HG03354 (cell line): ENCODE data around the gene NHLRC4.

Experiments used
- ATAC-seq: cut with Tn5 transposase; IDR thresholded peaks from one replicate; pipeline ENCODE4 v1.9.1; 2021; ENCODE audit warnings: mild to moderate bottlenecking; ENCODE audit not compliant: unreplicated experiment, poor library complexity, severe bottlenecking

NHLRC4 gene

DNA sequence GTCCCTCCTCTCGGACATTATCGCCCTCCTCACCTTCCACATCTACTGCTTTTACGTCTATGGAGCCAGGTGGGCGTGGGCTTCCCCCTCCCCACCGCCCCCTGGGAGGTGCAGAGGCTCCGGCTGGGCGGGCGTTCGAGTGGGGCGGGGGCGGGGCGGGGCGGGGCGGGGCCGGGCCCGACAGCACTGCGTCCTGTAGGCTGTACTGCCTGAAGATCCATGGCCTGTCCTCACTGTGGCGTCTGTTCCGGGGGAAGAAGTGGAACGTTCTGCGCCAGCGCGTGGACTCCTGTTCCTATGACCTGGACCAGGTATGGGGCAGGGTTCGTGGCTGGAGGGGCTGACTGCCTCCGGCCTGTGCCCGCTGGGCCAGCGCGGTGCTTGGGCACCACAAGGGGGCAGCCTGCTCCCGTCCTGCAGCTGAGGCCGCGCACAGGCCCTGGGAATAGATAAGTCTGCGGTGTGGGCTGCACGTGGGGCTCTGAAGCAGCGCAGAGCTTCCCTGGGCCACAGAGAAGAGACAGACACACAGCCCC is 12.1 kb downstream of the NHLRC4 start:
- no peak for ATAC-seq

DNA sequence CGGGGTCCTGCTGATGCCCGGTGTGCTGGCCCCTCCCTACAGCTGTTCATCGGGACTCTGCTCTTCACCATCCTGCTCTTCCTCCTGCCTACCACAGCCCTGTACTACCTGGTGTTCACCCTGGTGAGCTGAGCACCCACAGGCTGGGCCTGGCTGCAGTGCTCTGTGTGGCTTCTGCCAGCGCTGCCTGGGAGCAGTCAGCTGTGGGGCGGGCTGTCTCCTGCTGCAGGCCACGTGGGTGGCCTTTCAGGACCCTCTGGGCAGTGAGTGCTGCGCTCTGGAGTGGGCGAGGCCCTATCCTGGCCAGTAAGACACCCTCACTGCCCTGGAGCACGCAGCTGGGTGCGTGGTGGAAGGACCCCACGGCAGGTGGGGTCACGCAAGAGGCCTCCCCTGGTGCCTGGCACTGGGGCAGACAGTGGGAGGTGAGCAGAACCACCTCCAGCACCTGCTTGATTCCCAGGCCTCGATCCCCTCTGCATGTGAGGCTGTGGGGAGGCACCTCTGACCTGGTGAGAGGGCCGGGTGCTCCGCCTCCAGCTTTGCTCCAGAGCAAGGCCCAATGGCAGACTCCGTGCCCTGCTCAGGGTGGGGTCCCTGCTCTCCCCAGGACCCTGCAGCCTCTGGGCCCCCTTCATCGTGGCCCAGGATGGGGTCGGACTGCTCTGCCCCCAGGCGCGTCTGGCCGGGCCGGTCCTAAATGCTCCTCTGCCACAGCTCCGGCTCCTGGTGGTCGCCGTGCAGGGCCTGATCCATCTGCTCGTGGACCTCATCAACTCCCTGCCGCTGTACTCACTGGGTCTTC is 13.5 kb downstream of the NHLRC4 start:
- ATAC-seq = no peak

DNA sequence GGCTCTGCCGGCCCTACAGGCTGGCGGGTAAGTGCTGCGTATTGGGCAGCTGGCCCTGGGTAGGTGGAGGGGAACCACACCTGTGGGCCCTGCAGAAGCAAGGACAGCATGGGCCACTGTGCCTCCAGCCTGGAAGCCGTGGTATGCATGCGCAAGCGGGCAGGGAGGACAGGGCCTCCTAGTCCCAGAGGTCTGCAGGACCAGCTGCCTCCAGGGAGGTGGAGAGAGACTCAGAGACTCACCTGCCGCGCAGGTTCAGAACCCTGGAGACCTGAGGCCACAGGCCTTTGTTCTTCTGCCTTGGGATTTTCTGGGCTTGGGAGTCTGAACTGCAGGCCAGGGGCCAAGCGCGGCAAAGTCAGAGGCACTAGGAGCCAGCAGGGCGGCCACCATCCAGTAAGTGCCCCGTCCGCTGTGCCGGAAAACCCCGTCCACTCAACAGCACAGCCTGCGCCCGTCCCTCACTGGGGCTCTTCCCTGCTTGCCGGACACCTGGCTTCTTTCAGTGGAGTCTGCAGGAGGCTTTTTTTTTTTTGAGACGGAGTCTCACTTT is 14.2 kb downstream of the NHLRC4 start:
- ATAC-seq = no peak

DNA sequence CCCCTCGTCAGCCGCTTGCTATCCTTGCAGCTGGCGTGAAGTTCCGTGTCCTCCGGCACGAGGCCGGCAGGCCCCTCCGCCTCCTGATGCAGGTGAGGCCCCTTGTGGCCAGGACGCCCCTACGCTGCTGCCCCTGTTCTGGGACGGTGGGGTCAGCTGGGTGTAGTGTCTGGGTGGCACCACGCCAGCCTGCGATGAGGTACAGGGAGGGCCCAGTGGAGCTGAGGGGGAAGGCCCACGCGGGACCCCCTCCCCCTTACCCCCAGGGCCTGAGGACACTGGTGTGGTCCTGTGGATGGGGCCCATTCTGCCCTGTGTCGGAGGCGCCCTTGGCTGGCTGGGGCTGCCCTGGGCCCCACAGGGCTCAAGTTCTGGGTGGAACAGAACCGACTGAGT is 15.4 kb downstream of the NHLRC4 start:
- ATAC-seq = no peak

DNA sequence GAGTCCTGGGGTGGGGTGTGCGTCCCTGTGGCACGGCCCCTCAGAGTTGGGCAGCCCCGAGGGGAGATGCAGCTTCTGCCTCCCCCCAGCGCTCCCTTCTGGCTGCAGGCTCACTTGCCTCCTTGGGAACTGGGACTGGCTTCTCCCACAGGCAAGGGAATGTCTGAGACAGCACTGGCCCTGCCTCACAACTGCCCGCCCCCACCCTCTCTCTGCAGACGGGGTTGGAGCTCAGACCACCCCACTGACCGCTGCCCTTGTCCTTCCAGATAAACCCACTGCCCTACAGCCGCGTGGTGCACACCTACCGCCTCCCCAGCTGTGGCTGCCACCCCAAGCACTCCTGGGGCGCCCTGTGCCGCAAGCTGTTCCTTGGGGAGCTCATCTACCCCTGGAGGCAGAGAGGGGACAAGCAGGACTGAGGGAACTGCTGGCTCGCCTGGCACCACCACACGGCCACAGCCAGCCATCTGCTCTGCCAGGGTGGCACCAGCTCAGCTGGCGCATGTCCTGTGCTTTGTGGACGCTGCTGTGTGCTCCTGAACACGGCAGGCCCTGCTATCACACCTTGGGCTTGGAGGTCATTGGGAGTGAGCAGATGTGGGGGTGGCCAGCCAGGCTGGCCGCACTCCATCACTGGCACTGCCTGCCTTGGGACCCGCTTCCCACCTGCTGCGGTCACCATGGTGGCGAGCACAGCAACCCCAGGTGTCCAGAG is 16.0 kb downstream of the NHLRC4 start:
- ATAC-seq = no peak

DNA sequence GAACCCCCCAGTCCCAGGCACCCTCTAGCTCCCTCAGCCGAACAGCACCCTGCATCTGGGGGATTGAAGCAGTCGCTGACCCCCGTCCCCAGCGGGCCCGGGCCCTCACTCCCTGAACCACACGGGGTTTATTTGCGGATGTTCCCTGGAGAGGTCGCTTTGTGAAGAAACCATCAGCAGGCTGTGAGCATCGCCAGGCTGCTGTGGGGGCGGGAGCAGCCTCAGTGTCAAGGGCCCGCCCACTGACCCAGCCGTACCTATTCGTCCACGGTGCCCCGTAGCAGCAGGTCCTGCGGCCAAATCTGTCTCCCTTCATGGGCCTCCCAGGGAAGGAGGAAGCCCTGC is 16.6 kb downstream of the NHLRC4 start:
- ATAC-seq = no peak

DNA sequence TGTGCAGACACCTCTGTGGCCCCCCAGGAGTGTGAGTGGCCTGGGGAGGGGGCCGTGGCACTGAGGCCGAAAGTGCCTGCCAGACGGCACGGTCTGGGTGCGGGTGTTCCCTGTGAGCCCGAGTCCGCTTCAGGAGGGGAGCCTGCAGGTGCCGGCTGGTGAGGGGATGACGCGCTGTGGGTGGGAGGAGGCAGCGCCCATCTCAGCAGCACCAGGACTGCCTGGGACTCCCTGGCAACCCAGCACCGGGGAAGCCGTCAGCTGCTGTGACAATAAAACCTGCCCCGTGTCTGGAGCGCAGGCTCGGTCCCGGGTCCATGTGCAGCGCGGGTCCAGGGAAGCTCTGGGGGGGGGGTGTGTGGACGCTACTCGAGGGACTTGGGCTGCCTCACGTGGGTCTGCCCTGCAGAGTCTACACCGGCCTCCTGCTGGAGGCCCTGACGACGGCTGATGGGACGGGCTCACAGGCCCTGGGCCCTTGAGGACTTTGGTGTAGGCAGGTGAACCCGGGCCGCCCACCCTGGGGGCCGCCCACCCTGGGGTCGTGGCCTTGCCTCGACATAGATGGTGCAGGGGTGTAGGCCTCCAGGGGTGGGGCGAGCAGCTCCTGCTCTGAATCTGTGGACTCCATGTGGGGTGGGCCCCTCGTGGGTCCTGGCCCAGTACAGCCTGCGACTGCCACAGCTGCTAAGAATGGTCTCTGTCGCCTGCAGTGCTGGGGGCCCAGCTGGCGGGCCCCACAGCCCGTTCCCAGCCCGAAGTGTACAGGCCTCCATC is 17.2 kb downstream of the NHLRC4 start:
- ATAC-seq = no peak

DNA sequence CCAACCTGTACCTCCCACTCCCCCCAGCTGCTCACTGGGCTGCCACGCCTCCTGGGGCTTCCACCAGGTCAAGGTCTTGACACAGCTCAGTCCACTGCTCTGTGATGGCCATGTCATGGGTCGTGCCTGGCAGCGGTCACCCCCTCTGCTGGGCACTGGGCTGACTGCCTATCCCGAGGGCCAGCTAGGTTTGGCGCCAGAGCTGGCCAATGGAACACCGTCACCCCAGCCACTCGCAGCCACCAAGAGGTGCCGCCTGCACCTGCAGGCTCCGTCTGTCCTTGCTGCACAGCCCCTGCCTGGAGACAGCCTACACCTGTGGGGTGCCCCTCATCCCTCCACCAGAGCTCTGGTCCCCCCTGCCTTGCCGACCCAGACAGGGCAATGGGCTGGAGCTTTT is 18.5 kb downstream of the NHLRC4 start:
- no peak for ATAC-seq

DNA sequence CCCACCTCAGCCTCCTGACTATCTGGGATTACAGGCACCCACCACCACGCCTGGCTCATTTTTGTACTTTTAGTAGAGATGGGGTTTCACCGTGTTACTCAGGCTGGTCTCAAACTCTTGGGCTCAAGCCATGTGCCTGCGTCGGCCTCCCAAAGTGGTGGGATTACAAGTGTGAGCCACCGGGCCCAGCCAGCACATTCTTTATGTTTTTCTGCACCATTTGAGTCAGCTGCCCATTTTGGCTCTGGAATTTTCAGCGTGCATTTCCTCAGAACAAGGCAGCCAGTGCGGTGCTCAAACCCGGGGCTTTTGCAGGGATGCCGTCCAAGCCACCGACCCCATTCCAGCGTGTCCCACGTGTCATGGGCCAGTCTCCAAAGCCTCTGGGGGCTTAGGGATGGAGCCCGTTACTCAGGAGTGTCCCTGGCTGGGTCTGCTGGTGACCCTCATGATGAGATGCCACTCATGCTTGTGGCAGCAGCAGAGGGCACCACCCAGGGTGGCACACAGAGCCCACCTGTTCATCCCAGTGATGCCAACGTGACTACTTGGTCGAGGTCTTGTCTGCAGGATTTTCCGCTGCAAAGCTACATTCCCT is 19.3 kb downstream of the NHLRC4 start:
- no peak for ATAC-seq

DNA sequence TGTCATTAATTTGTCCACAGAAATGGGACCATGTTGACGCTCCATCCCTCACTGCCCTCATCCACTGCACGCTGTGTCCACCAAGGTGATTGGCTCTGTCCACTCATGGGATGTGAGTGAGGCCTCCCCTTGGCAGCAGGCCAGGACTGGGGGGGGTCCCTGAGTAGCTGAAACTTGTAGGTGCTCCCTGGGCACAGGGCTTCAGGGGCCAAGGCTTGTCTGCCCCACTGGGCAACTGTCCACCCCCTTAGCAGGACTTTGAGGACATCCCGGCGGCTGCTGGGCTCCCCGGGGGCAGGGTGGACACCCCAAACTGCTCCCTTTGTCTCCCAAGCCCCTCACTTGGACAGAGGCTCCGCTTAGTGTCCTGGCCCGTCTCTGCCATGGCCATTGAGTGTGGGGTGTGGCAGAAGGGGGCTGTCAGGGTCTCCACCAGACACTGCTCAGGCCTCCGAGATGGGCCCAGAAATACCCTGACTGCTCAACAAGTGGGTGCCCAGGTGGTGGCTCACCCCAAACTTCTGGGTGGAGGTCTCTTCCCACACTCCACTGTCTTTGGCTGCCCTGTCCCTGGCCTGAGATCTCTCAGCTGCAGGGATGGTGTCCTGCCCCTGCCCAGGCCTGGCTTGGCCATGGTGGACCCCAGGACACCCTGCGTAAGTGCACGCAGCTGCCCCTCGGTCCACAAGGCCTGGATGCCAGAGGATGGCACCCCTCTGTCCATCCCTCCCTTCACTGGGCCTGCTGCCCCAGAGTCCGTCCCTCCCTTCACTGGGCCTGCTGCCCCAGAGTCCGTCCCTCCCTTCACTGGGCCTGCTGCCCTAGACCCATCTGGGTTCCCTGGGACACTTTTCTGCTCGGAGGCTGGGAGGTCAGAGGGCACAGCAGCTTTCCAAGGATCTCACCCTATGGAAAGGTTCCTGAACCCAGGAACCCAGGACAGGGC is 20.1 kb downstream of the NHLRC4 start:
- ATAC-seq = no peak

DNA sequence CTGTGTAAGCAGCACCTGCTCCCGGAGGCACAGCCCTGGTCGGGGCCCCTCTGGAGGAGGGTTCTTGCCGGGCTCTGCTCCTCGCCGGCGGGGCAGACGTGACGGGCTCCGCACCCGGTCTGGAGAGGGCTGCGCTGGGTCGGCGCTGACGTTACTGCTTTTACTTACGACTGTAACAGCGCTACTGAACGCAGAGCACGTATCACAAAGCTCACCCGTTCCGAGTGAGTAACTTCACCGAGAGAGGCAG is 21.8 kb downstream of the NHLRC4 start:
- ATAC-seq = peak; percentile 21

DNA sequence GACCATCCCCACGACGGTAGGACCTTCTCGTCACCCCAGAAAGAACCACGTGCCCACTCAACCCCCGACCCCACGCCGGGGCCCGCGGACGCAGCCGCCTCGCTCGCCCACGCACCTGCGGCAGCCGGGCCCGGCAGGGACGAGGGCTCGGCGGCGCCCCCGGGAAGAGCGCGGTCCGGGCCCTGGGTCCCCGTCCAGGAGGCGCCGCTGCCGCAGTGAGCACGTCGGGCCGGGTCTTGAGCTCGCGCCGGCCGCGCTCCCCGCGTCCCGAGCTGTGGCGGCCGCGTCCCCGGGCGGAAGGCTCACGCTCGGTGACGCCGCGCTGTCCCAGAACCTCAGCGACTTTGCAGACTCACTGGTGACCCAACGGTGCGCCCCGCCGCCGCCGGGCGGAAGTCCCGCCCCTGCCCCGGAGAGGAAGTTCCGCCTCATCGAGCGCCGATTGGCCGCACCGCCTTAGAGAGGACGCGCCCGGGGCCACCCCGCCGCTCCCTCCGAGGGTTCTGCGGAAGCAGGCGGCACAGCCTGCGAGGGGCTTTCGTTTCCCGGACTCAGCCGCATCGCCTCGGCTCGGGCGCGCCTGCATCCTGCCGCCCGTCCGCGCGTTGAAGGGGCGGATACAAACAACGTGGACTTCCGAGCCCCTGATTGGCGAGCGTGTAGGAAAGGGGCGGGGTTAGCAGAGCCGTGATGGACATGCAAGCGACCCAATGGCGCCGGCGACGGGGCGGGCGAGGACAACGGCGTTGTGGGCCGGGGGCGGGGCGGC is 22.3 kb downstream of the NHLRC4 start:
- peak; percentile 74 for ATAC-seq

DNA sequence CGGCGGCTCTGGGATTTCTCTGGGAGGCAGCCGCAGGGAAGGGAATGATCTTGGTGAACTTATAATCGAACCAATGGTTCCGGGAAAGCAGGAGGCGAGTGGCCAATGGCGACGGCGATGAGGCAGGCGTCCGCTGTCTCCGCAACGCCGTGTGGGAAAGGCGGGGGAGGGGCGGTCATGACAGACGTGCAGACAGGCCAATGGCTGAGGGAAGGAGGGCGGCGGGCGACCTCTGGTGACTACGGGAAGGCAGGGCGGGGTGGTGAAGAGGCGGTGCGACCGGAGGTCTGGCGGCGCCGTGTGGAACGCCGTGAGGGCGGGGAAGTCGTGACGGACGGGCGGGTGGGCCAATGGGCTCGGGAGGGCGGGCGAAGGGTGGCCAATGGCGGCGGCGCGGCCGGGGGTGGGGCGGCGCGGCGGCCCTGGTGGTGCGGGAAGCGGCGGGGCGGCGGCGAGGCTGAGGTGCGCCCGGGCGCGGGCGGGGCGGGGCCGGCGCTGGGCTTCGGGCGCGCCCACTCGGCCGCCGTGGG is 22.9 kb downstream of the NHLRC4 start, which contains the start of gene RAB40C:
RAB40C (plus strand) TSS at position 409 of the 530 bp plus-strand sequence. CDS start 226 bp downstream, outside the sequence.
- ATAC-seq = peak; percentile 79

DNA sequence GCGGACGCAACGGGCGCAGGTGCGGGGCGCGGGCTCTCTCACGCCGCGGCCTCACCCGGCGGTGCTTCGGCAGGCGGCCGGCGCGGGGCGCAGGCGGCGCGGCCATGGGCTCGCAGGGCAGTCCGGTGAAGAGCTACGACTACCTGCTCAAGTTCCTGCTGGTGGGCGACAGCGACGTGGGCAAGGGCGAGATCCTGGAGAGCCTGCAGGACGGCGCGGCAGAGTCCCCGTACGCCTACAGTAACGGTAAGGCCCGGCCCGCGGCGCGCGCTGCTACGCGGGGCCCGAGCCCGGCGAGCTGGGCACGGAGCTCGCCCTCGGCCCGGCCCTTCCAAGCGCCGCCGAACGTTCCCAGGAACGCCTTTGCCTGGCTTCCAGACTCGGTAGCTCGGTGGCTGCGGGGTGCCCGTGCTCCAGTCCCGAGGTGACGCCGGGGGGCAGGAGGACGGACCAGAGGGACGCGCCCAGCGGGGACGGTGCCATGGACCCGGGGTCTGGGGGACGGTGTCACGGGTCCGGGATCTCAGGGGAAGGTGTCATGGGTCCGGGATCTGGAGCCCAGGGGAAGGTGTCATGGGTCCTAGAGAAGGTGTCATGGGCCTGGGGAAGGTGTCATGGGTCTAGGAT is 23.5 kb downstream of the NHLRC4 start:
- no peak for ATAC-seq

DNA sequence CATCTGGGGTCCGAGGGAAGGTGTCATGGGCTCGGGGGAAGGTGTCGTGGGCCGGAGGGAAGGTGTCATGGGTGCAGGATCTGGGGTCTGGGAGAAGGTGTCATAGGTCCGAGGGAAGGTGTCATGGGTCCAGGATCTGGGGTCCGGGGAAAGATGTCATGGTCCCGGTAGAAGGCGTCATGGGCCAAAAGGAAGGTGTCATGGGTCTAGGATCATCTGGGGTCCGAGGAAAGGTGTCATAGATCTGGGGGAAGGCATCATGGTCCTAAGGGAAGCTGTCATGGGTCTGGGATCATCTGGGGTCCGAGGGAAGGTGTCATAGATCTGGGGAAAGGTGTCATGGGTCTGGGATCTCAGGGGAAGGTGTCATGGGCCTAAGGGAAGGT is 24.0 kb downstream of the NHLRC4 start:
- no peak for ATAC-seq

DNA sequence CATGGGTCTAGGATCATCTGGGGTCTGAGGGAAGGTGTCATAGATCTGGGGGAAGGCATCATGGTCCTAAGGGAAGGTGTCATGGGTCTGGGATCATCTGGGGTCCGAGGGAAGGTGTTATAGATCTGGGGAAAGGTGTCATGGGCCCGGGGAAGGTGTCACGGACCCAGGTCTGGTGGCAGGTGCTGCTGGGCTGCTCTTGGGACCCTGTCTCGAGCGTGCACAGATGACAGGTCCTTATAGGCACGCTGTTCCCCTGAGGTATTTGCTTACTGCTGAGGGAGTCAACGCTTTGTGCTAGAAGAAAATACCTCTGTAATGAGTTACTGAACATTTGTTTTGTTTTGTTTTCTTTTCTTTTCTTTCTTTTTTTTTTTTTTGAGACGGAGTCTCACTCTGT is 24.4 kb downstream of the NHLRC4 start:
- ATAC-seq = no peak

DNA sequence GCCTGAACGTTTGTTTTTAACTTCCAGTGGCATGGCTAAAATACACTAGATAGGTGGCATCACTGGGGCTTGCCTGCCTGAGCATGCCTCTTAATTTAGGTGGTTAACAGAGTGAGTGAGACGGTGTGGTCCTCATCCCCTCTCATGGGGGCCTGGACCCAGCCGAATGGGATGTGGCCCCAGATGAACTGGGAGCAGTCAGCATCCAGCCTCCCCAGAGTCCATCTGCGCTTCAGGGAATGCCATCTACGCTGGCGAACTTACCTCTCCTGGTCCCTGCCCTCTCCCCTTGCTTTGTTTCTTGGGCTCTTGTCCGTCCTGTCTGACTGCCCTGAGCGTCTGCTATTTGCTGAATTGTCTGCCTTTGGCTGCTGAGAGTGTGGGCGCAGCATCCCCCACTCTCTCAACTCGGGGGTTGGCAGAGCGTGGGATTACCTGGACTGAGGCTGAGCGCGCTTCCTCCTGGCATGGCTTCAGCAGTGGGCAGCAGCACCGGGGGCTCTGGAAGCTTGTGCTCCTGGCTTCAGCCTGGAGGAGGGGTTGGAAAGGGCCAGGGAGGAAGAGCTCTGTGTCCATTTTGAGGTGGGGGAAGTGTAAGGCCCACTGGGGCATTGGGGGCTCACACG is 25.2 kb downstream of the NHLRC4 start:
- ATAC-seq = no peak
